MM.1S (cell line): ENCODE measurements around the gene SH3TC2.

Experiments used
- EZH2 ChIP-seq: fragments of 300-600 bp; sonication (generic); optimal IDR thresholded peaks from 2 replicates; pipeline ENCODE3; 2017; ENCODE audit warnings: low read depth, mild to moderate bottlenecking, antibody characterized with exemption, low read length, mixed read lengths
- TF ChIP-seq, protein P1 (sequence below): fragments of 300-600 bp; sonication (generic); IDR thresholded peaks from 2 replicates; pipeline ENCODE4 v1.5.1; 2016; ENCODE audit warnings: antibody characterized with exemption, low read length, mixed read lengths

GRCh38 chr5:149035372-149035790 lies 27.5 kb downstream of the SH3TC2 start:
- TF ChIP-seq EZH2, result no peak
- TF ChIP-seq, protein P1, sequence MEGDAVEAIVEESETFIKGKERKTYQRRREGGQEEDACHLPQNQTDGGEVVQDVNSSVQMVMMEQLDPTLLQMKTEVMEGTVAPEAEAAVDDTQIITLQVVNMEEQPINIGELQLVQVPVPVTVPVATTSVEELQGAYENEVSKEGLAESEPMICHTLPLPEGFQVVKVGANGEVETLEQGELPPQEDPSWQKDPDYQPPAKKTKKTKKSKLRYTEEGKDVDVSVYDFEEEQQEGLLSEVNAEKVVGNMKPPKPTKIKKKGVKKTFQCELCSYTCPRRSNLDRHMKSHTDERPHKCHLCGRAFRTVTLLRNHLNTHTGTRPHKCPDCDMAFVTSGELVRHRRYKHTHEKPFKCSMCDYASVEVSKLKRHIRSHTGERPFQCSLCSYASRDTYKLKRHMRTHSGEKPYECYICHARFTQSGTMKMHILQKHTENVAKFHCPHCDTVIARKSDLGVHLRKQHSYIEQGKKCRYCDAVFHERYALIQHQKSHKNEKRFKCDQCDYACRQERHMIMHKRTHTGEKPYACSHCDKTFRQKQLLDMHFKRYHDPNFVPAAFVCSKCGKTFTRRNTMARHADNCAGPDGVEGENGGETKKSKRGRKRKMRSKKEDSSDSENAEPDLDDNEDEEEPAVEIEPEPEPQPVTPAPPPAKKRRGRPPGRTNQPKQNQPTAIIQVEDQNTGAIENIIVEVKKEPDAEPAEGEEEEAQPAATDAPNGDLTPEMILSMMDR, result peak; percentile 88
